Measurements from ENCODE around the gene NUDCD3. TPM values are rescaled to one million over a fixed set of nuclear protein-coding genes. Genes with fewer than 3 reads are reported as not detected.

Gene NUDCD3
- total RNA-seq, 1 experiment from 2014 or later = 53.4 TPM

DNA sequence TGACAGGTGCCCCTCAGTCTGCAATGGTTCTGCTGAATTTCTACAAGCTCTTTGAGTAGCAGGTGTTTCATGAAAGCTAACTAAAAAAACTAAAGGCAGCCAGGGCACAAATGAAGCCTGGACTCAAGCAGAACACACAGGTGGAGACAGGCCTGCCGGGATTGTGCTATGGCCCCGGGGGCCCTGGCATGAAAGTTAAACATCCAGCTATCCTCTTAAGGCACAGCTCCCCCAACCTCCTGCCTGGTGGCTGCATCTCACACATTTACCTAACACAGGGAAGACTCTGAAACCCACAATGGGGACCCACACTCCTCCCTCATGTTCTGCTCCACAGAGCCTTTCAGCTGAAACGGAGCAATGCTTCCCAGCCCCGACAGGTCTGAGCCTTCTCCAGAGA lies 88.8 kb downstream of the NUDCD3 start:
- DNase-seq (ENCODE audit: low spot score) = no peak

DNA sequence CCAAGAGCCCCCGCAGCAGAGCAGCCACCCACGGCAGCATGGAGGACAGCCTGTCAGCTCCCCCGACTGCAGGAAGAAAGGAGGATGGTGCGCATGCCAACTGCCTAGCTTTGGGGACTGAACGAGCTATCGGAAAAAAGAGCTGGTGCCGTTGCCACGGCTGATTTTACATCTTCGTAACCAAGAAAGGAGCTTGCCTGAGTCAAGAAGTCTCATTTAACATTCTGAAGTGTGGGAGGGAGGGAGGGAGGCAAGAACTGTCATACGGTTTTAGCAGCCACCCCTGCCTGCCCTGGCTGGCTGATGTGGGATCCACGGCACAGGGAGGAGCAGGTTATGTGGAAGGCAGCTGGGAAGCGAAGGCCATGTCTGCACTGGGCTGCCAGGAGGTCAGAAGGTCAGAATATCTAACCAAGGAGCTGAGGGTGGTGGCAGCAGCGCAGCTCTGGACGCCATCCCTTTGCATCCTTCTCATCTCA lies 90.4 kb downstream of the NUDCD3 start:
- no peak for DNase-seq (ENCODE audit: low spot score)

DNA sequence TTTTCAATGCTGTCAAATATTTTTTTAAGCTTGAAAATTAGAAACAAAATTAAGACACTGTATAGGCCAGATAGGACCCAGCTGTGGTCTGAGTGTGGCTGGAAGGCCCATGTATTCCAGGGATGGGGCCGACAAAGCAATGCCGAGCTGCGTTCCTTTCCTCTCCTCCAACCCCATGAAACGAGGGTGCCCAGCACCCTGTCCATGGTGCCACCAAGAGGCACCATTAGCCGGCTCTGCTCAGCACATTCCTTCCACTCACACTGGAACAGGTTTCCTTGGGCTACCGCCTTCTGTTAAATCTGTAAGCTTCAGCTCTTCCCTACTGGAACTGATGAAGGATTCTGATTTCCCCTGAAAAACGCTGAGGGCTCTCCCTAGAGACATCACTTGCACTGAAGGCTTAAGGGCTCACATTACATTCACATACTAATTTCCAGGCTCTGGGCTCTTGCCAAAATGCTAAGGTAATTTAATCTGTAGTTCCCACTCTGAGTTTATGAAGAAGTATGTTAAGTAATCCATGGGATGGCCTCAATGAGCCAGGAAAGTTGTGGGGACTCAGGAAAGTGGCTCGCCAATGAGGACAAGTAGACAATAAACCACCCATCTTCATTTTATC lies 91.4 kb downstream of the NUDCD3 start:
- no peak for DNase-seq (ENCODE audit: low spot score)

DNA sequence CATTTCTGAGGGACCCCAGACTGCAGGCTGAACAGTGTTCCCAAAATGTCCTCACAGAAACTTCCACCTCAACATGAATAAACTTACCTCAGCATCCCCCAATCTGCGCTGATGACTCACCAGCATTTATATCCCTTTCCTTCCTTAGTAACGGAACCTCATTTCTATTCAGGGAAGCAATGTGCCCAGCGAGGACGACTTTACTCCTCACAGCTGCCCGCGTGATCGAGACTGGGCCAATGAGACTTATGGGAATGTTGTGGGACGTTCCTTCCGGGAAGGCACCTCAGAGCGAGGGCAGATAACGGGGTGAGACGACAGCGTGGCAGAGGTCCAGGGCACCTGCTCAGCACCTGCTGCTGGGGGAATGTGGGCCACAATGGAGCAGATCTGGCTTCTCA lies 91.9 kb downstream of the NUDCD3 start:
- no peak for DNase-seq (ENCODE audit: low spot score)

DNA sequence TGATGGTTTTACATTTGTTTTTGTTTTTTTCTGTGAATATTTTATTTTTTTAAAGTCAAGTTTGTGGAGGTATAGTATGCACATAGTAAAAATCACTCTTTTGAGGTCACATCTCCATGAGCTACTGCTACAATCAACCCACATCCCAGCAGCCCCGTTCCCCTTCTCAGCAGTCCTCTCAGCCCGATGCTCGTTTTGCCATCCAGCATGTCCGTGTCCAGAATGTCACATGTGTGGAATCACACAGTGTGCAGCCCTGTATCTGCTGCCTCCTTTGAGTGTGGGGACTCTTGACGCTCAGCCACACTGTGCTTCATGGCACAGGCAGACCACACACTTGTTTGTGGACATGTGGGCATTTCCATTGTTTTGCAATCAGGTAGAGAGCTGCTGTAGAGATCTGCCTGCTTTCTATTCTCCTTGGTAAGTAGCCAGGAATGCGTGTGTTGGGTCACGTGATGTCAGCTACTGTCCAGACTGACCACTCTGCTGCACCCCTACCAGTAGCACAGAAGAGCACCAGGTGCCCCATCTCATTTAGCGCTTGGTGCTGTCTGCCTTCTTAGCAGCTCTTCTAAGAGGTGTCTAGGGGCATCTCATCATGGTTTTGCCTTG lies 93.4 kb downstream of the NUDCD3 start:
- no peak for DNase-seq (ENCODE audit: low spot score)

DNA sequence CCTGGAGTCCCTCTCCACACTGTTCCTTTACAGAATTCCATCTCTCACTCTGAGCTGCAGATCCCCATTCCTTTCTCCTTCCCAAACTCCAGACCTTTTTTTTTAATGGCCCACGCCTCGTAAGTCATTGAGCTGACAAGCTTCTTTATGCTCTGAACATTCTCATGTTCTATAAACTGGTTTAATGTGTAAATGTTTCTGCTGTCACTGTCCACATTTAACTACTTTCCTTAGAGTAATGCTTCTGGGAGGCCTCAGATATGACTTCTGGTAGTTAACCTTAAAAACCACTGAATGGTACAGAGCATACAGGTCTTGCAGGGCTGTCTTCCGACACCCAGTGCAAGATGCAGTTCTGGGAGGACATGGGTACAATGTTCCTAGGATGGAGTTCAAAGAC lies 94.0 kb downstream of the NUDCD3 start:
- no peak for DNase-seq (ENCODE audit: low spot score)

DNA sequence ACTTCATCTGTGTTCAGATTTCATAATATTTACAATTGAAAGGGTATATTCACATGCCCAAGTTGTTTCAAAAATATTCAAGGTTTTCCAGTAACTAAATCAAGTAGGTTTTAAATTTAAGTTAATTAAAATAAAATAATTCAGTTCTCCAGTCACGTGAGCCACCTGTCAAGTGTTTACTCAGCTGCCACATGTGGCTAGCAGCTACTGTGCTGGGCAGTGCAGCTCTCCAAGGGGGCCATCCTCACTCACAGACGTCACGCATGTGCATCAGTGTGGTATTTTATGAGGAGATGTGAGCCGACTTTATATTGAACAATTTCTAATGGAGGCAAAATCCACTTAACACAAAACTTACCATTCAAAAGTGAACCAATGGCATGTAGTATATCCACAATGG lies 95.4 kb downstream of the NUDCD3 start:
- DNase-seq (ENCODE audit: low spot score) = no peak

DNA sequence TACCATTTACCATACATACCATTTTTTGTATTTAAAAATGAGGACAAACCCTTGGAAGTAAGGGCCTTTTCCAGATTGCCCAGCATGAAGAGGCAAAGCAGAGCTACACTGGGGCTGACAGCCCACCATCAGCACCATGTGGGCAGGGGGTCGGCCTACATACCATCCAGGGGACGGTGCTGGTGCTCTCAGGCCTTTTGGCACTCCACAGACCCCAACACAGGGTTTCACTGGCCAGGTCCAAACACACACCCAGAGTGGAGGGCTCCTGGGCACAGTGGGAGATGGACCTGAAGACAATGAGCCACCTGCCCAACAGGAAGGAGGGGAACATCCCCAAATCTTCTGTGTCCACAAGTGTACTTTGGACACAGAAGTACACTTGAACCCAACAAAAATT lies 95.8 kb downstream of the NUDCD3 start:
- no peak for DNase-seq (ENCODE audit: low spot score)

DNA sequence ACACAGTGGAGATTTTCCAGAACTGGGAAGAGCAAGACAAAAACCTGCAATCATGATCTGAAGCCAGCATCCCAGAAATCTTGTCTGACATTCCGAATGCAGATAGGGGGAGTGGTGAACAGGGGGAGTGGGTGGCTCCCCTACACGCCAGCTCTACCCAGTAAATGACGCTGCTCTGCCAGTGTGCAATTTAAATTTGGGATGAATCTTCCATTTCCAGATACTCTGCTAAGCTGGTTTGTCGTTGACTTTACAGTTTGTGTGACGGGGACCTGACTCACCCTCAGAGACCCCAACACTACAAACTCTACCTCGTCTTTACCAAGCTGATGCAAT lies 96.4 kb downstream of the NUDCD3 start:
- DNase-seq (ENCODE audit: low spot score) = no peak

DNA sequence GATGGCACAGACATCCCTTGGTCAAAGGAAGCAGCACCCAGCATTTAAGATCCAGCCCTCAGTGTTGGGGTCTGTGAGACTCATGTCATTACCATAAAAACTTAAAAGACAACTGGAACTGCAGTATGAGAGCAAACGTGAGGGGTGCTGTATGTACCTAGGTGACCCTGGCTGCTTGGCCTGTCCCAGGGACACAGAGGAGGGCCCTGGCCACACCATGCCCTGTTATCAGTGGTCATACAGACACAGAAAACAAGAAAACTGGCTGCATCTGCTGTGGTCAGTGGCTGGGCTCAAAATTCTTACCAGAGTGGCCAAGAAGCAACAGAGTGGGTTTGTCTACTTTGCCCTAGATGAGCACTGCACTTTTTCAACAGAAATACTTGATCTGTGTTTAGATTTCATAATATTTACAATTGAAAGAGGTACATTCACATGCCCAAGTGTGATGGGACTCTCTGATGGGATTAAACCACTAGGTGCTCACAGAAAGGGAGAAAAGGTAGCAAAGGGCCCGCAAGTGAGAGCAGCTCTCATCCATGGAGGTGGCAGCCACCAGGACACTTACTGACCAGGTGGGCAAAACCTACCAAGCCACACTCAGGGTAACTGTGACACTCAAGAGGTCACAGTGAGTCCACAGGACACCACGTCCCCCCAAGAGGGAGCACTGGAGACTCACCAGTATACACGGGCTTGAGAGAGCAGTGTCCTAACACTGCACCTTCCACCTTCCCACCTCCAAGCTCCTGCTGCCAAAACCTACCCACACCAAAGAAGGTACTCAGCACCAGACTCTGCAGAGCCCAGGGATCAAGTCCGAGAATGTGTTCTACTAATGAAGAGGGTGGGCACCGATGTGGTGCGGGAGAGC lies 97.0 kb downstream of the NUDCD3 start:
- no peak for DNase-seq (ENCODE audit: low spot score)

DNA sequence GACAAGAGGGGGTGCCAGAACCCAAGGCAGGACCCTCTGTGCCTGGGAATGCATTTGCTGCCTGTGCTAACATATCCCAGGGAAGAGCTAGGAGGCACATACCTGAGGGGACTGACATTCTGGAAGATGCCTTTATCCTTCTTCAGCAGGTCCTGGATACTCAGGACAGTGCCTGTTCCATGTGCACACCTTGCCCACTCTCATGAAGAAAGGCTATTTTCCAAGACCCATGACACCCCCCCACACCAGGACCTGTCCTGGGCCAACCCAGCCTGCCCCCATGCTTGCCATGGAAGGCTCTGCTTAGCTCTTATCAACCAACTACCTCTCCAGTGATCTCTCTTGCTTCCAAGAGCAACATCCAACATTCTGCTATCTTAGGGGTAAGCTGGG lies 97.8 kb downstream of the NUDCD3 start:
- DNase-seq (ENCODE audit: low spot score) = no peak

DNA sequence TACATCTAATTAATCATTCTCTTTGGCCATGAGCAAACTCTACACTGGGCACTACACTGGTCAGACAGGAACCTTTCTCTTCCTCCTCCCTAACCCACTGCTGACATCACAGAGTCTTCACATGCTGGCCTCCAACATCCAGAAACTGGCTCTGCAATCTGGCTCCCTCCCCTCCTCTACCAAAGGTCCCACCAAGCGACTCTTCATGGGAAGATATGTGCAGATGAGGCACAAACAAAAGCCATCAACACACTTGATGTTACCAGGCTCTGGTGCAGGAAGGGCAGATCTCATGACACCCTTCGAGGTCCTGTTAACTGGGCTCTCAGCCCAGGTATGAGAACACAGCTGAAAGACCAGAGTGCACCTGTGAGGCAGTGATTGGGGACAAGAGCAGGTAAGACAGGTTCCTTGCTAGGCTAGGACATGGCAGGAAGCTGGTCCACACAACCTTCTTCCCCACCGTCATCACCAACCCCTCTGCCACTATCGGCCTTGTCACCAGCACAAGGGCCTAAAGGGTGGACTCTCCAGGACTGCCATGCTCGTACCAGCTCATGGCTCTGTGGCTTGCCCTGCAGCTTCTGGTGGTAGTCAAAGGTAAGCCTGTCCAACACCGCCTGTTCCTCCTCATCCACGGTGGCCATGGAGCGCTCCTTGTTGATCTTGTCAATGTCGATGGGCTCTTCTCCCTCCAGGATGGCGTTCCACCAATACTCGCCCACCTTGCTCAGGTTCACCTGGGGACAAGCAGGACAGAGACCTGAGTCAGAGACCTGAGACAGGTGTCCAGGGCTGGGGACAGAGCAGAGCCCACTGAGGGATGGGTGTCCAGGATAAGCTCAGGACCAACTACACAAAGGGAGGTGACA lies 98.5 kb downstream of the NUDCD3 start:
- no peak for DNase-seq (ENCODE audit: low spot score)

DNA sequence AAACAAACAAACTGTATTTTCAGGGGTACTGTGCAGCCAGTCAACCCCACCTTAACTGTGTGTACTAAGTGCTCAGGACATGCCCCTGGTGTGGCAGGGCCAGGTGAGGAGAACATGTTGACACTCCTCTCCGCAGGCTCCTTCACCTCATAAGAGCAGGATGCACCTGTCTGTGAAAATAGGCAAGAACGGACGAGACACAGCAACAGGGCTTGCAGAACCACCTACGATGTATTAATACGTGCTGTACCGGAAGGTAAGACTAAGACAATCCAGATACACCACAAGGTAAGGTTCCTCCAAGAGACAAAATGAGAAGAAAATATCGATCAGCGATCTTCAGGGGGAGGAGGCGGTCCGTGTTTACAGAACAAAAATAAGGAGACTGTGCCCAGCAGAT lies 99.3 kb downstream of the NUDCD3 start:
- DNase-seq (ENCODE audit: low spot score) = no peak

DNA sequence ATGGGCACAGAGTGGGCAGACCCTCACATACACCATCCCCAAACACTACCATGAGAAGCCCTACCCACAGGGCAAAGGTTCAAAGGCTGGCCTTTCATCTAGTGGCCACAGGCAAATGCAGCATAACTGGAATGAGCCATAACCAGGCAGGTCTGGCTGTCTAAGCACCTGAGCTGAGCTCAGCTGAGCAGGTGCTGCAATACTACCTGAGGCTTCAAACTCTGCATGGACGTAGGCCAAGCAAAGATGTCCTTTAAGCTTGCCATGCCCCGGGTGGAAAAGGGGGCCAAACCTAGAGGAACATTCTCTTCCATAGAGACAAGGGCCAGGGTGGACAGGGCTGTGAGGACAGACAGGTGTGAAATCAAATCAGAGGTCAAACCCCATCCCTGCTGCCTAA lies 99.8 kb downstream of the NUDCD3 start:
- DNase-seq (ENCODE audit: low spot score) = no peak

DNA sequence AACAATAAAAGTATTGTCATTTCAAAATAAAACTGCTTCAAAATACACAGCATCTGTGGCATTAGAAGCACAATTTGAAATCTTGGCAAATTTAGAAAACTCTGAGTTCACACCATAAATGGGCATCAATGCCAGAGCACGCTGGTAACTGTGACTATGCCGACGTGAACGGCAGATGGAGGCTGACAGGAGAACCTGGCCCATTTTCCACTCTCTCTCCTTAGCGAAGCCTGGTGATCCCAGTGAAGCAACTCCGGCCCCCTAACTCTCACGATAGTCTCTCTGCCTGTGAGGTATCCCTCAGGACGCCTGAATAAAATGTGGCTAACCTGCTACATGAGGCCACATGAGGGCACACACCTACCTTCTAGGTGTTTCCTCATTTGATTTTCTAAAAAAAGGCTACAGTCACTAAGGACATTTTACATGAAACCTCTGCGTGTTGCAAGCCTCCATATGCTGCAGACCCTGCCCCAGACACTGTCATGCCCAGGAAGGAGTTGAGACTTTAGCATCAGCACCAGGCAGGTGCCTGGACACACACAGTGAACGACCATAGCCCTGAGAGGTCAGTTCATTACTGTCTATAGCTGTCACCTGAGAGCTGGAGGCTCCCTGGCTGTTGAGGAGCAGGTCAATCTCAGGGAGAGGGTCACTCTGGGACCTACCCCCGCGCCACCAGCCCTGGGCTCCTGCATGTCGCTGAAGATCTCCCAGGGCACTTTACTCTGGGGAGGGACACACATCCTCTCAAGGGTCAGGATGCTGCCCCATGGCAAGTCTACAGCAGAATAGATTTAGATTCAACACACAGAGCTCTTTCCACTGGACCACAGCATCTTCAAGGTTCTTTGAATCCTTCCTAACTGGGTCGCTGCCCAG lies 102.1 kb downstream of the NUDCD3 start:
- no peak for DNase-seq (ENCODE audit: low spot score)

DNA sequence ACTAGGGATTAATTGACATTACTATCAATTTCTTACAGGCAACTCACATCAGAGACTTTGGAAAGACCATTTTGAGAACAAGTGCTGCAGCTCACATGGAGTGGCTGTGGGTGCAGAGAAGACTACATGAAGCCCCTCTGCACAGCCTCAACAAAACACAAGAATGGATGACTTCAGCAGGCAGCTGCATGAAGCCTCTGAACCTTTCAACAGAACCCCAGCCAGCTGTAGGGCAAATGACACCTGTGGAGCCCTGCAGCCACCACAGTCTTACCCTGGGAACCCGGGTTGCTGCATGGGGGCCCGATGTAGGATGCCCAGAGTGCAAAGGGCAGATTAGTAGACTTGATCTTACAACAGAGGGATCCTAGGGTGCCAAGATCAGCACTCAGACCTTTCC lies 103.1 kb downstream of the NUDCD3 start:
- no peak for DNase-seq (ENCODE audit: low spot score)

DNA sequence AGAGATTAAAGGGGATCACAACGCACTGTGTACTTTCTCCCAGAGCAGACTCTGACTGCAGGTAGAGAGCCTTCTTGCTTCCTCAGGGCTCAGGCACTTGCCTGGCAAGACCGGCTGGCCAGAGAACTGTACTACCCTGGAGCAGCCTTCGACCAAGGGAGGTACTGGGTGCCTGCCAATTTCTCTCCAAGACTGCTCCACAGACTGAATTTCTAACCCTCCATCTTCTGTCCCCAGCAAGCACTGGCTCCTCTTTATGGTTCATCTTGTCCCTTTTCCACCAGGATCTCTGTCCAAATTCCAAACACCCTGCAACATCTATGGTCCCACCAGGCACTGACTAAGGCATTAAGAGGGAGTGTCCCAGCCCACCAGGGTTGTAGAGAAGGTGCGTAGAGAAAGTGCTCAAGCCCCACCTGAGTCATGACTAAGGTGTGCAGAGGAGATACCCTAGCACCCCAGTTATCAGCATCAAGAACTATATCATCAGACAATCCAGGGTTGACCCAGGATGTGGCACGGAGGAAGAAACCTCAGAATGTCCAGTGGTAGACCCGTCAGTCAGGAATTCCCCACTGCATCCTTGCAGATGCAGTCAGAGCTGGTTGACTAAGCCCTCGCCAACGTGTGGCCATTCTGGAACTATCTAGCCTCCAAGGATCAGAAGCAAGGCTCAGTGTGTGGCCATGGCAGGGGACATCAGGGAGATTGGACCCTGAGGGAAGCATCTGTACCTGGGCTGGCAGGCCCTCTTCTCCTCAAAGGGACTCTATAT lies 104.1 kb downstream of the NUDCD3 start:
- DNase-seq (ENCODE audit: low spot score) = no peak

DNA sequence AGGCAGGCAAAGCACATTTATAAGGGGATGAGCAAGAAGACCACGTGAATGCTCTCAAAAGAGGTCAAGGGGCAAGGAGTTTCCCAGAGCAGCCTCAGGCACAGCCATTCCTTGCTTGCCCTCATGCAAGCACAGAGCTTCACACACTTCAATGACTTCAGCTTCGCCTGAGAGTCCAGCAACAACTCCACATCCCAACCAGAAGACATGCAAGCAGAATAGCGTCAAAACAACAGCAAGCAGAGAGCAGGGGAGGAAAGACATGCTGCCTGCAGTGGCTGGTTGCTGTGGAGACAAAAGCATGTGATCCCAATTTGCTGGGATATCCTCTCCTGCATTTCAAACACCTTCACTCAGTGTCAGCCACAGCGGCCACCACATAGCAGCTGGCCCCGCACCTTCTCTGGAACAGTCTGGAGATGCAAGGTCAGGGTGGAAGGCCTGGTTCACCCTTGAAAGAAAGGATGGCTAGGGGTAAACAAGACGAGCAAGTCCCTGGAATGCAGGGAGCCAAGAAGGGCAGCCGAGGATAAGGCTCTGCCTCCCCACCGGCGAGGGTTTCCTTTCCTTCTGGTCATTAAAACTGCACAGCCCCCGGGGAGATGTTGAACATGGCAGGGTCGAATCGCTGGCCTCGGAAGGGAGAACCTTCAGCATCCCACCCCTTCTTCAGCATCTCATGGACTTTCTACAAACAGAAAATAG lies 104.9 kb downstream of the NUDCD3 start:
- DNase-seq (ENCODE audit: low spot score) = no peak

Measured in HT-29 (cell line).